ENCODE measurements around the gene STK4. TPM values are rescaled to one million over a fixed set of nuclear protein-coding genes. Genes with fewer than 3 reads are reported as not detected.

The STK4 gene
- total RNA-seq, 1 donor from 2014 or later, result 25.8 TPM

- H3K27me3 ChIP-seq, result no peaks in the 10 kb centered on the region
Observed at GRCh38 chr20:45103072-45103471, 136.8 kb downstream of the STK4 start.

GRCh38 chr20:45104786-45105185 is 138.5 kb downstream of the STK4 start:
- no peak for DNase-seq (ENCODE audit: extremely low spot score in 2 of 2)
- TF ChIP-seq POLR2A (IDR thresholded peaks at IDR 0.05), result no peak
- TF ChIP-seq POLR2AphosphoS5 (IDR thresholded peaks at IDR 0.05; ENCODE audit: insufficient read depth in 1 of 2, low read depth in 1 of 2), result no peak
- TF ChIP-seq CTCF (IDR thresholded peaks at IDR 0.05), result no peak
- intact Hi-C loops (cut with DNase I), result no loop called here
- H3K9me3 ChIP-seq, result no peaks in the 10 kb centered on the region
- no peak overlapping the region for H3K27ac ChIP-seq
- no peaks in the 10 kb centered on the region for H3K36me3 ChIP-seq
- H3K27me3 ChIP-seq, result no peaks in the 10 kb centered on the region
- H3K4me3 ChIP-seq, result no peak overlapping the region
- H3K4me1 ChIP-seq, result peaks cover 6% of the 10 kb centered on the region

More at GRCh38 chr20:45103072-45103471, 136.8 kb downstream of the STK4 start:
- Histone ChIP-seq H3K4me1 (peaks cover 6% of the 10 kb centered on the region), H3K4me3 (no peak overlapping the region), H3K36me3 (no peaks in the 10 kb centered on the region), H3K27ac (no peak overlapping the region), H3K9me3 (no peaks in the 10 kb centered on the region)
- TF ChIP-seq POLR2A (IDR thresholded peaks at IDR 0.05), result no peak
- no peak for TF ChIP-seq CTCF (IDR thresholded peaks at IDR 0.05)
- no peak for TF ChIP-seq POLR2AphosphoS5 (IDR thresholded peaks at IDR 0.05; ENCODE audit: insufficient read depth in 1 of 2, low read depth in 1 of 2)
- DNase-seq (ENCODE audit: extremely low spot score in 2 of 2), result no peak
- intact Hi-C loops (cut with DNase I), result no loop called here

- TF ChIP-seq POLR2AphosphoS5 (IDR thresholded peaks at IDR 0.05; ENCODE audit: insufficient read depth in 1 of 2, low read depth in 1 of 2) (no peak), CTCF (IDR thresholded peaks at IDR 0.05) (no peak), POLR2A (IDR thresholded peaks at IDR 0.05) (no peak)
- H3K36me3 ChIP-seq, result no peaks in the 10 kb centered on the region
- H3K27ac ChIP-seq, result no peak overlapping the region
- H3K27me3 ChIP-seq, result no peaks in the 10 kb centered on the region
- intact Hi-C loops (cut with DNase I), result no loop called here
- H3K4me3 ChIP-seq, result no peak overlapping the region
- H3K9me3 ChIP-seq, result no peaks in the 10 kb centered on the region
- H3K4me1 ChIP-seq, result peaks cover 6% of the 10 kb centered on the region
- no peak for DNase-seq (ENCODE audit: extremely low spot score in 2 of 2)
Observed at GRCh38 chr20:45105317-45105716, 139.0 kb downstream of the STK4 start.

- Histone ChIP-seq H3K27ac (no peak overlapping the region), H3K4me1 (no peaks in the 10 kb centered on the region), H3K4me3 (no peak overlapping the region), H3K27me3 (no peaks in the 10 kb centered on the region), H3K9me3 (no peaks in the 10 kb centered on the region), H3K36me3 (no peaks in the 10 kb centered on the region)
- DNase-seq (ENCODE audit: extremely low spot score in 2 of 2), result no peak
- intact Hi-C loops (cut with DNase I), result no loop called here
- TF ChIP-seq POLR2AphosphoS5 (IDR thresholded peaks at IDR 0.05; ENCODE audit: insufficient read depth in 1 of 2, low read depth in 1 of 2) (no peak), CTCF (IDR thresholded peaks at IDR 0.05) (no peak), POLR2A (IDR thresholded peaks at IDR 0.05) (no peak)
Observed at GRCh38 chr20:45109634-45110033, 143.3 kb downstream of the STK4 start.

GRCh38 chr20:45110301-45110700 is 144.0 kb downstream of the STK4 start:
- Histone ChIP-seq H3K4me3 (no peak overlapping the region), H3K9me3 (no peaks in the 10 kb centered on the region), H3K36me3 (no peaks in the 10 kb centered on the region), H3K4me1 (peaks cover 5% of the 10 kb centered on the region), H3K27ac (no peak overlapping the region), H3K27me3 (no peaks in the 10 kb centered on the region)
- no peak for TF ChIP-seq POLR2AphosphoS5 (IDR thresholded peaks at IDR 0.05; ENCODE audit: insufficient read depth in 1 of 2, low read depth in 1 of 2)
- no peak for TF ChIP-seq POLR2A (IDR thresholded peaks at IDR 0.05)
- TF ChIP-seq CTCF (IDR thresholded peaks at IDR 0.05), result no peak
- no peak for DNase-seq (ENCODE audit: extremely low spot score in 2 of 2)
- intact Hi-C loops (cut with DNase I), result no loop called here

Data from vagina (tissue), 2 donors.